ENCODE results near the gene SUPT5H.
"Not testable (repeated sequence)": the region's sequence is repeated elsewhere in the genome, so short reads cannot be mapped to it uniquely, and the experiment has no call there.

SUPT5H gene

GRCh38 chr19:39465956-39466747 lies 20.8 kb downstream of the SUPT5H start:
- no peak for DNase-seq (ENCODE audit: low read depth in 2 of 2)

- DNase-seq (ENCODE audit: low read depth in 2 of 2) = no peak
Observed at GRCh38 chr19:39467941-39468340, 22.6 kb downstream of the SUPT5H start.

GRCh38 chr19:39469036-39469435 lies 23.7 kb downstream of the SUPT5H start:
- no peak for DNase-seq (ENCODE audit: low read depth in 2 of 2)

- no peak for DNase-seq (ENCODE audit: low read depth in 2 of 2)
Observed at GRCh38 chr19:39469567-39469966, 24.2 kb downstream of the SUPT5H start.

- DNase-seq (ENCODE audit: low read depth in 2 of 2) = no peak
Observed at GRCh38 chr19:39470724-39471339, 25.4 kb downstream of the SUPT5H start.

- no peak for DNase-seq (ENCODE audit: low read depth in 2 of 2)
Observed at GRCh38 chr19:39471756-39472536, 26.6 kb downstream of the SUPT5H start.

GRCh38 chr19:39472746-39473442 lies 27.5 kb downstream of the SUPT5H start:
- no peak for DNase-seq (ENCODE audit: low read depth in 2 of 2)

GRCh38 chr19:39473443-39473960 lies 28.1 kb downstream of the SUPT5H start:
- no peak for DNase-seq (ENCODE audit: low read depth in 2 of 2)

- DNase-seq (ENCODE audit: low read depth in 2 of 2) = peak; percentile 41 to 70
Observed at GRCh38 chr19:39474139-39474620, 28.8 kb downstream of the SUPT5H start.

GRCh38 chr19:39475748-39476147 lies 30.4 kb downstream of the SUPT5H start:
- DNase-seq (ENCODE audit: low read depth in 2 of 2) = no peak

- DNase-seq (ENCODE audit: low read depth in 2 of 2) = not testable (repeated sequence)
Observed at GRCh38 chr19:39479319-39479801, 34.0 kb downstream of the SUPT5H start.

GRCh38 chr19:39479916-39480315 lies 34.5 kb downstream of the SUPT5H start:
- DNase-seq (ENCODE audit: low read depth in 2 of 2) = no peak

- peak; percentile 90 to 98 for DNase-seq (ENCODE audit: low read depth in 2 of 2)
Observed at GRCh38 chr19:39480337-39481228, 35.2 kb downstream of the SUPT5H start, which contains the start of gene TIMM50. TIMM50 (plus strand) TSS chr19:39480838; CDS start chr19:39480854, 16 bp downstream.

- no peak for DNase-seq (ENCODE audit: low read depth in 2 of 2)
Observed at GRCh38 chr19:39481229-39481545, 35.8 kb downstream of the SUPT5H start.

GRCh38 chr19:39481676-39482075 lies 36.3 kb downstream of the SUPT5H start:
- no peak for DNase-seq (ENCODE audit: low read depth in 2 of 2)

GRCh38 chr19:39483141-39483540 lies 37.8 kb downstream of the SUPT5H start:
- no peak for DNase-seq (ENCODE audit: low read depth in 2 of 2)

GRCh38 chr19:39489756-39490155 lies 44.4 kb downstream of the SUPT5H start:
- DNase-seq (ENCODE audit: low read depth in 2 of 2) = no peak

- DNase-seq (ENCODE audit: low read depth in 2 of 2) = no peak
Observed at GRCh38 chr19:39492225-39492624, 46.8 kb downstream of the SUPT5H start.

- DNase-seq (ENCODE audit: low read depth in 2 of 2) = no peak
Observed at GRCh38 chr19:39492788-39493187, 47.4 kb downstream of the SUPT5H start.

- DNase-seq (ENCODE audit: low read depth in 2 of 2) = no peak
Observed at GRCh38 chr19:39494661-39495060, 49.3 kb downstream of the SUPT5H start.

Data from stimulated activated CD4-positive, alpha-beta T cell treated with anti-CD3 and anti-CD28 coated beads, Interleukin-1b, Interleukin-23, amount 100 ng/mL, for 1 hour (primary cell).